Astrocyte of the spinal cord (primary cell): ENCODE measurements around the gene HMCN1.

ENCODE experiments used
- DNase-seq: peaks from one replicate; pipeline ENCODE4 v3.0.0; 2011; ENCODE audit warnings: low read depth, low spot score
- H3K4me3 ChIP-seq: 2 replicates; pipeline ENCODE4 v1.5.1; 2011; ENCODE audit warnings: low read depth, mild to moderate bottlenecking, low read length, moderate library complexity
- in situ Hi-C: cut with HindIII; loops from 2 replicates; pipeline ENCODE4 v1.10.0; 2017; ENCODE audit warnings: low sequenced_read_pairs
- TF ChIP-seq, protein P1 (sequence below): IDR thresholded peaks from 2 replicates; pipeline ENCODE4 v1.5.1; 2012; ENCODE audit warnings: low read depth, mild to moderate bottlenecking, low read length, inconsistent platforms

HMCN1 gene

DNA sequence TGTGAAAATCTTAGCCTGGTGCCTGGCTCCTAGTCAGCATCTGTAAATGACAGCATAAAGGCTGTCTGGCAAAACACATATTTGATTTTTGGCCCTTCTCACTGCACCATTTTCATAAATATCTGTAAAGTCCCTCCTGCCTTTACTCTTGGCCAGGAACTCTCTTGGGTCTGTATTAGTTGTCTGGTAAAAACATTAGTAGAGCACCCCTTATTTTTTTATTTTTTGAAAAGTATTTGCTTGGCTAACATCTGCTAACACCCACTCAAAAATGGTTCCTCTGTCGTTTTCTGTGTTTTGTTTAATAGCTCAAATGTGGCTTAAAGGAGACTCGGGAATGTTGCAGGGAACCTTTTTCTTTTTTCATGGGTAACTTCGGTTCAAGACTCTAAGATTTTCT lies 293.4 kb downstream of the HMCN1 start:
- in situ Hi-C loops: no loop called here
- no peak for DNase-seq
- TF ChIP-seq, protein P1, sequence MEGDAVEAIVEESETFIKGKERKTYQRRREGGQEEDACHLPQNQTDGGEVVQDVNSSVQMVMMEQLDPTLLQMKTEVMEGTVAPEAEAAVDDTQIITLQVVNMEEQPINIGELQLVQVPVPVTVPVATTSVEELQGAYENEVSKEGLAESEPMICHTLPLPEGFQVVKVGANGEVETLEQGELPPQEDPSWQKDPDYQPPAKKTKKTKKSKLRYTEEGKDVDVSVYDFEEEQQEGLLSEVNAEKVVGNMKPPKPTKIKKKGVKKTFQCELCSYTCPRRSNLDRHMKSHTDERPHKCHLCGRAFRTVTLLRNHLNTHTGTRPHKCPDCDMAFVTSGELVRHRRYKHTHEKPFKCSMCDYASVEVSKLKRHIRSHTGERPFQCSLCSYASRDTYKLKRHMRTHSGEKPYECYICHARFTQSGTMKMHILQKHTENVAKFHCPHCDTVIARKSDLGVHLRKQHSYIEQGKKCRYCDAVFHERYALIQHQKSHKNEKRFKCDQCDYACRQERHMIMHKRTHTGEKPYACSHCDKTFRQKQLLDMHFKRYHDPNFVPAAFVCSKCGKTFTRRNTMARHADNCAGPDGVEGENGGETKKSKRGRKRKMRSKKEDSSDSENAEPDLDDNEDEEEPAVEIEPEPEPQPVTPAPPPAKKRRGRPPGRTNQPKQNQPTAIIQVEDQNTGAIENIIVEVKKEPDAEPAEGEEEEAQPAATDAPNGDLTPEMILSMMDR: no peak
- no peak overlapping the region for H3K4me3 ChIP-seq

DNA sequence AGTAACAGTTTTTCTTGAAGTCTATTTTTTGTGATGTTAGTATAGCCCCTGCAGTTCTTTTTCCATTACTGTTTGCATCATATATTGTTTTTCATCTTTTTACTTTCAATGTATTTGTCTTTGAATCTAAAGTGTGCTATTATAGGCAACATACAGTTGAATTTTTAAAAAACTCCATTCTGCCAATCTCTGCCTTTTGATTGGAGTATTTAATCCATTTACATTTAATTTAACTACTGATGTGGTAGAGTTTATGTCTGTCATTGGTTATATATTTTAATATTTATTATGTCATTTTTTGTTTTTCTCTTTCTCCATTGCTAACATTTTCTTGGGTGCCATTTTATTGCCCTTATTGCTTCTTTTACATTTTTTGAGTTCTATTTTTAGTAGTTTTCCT lies 296.3 kb downstream of the HMCN1 start:
- TF ChIP-seq, protein P1: no peak
- DNase-seq: no peak
- H3K4me3 ChIP-seq: no peak overlapping the region
- in situ Hi-C loops: no loop called here

DNA sequence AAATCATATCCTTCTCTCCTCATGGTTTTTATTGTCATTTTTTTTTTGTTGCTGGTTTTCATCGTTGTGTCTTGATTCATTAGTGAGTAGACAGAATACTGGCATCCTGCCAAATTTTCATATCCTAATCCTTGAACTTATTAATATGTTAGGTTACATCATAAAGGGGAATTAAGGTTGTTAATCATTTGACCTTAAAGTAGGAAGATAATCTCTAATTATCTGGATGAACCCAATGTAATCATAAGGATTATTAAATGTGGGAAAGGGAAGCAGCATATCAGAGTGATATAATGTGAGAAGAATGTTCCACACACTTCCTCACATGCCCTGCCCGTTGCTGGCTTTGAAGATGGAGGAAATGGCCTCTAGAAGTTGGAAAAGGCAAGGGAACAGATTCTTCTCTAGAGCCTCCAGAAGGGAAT lies 299.7 kb downstream of the HMCN1 start:
- TF ChIP-seq, protein P1: no peak
- no peak overlapping the region for H3K4me3 ChIP-seq
- in situ Hi-C loops: no loop called here
- peak; percentile 18 for DNase-seq

DNA sequence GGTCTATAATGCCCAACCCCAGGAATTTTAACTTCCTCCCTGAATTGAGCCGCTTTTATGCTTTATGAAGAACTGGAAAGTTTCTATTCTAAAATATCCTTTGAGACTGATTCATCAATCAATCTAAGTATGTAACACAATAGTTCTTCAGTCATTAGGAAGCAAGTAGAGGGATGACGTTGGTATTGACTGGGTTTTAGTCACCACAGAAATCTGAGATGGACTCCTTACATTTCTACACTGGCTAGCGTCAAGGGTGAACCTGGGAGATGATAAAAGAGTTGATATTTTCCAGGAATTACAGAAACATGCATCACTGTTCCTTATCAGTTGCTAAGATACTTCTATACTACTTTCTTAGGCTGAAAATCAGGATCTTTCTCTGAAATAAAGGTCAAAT lies 308.0 kb downstream of the HMCN1 start:
- TF ChIP-seq, protein P1: no peak
- in situ Hi-C loops: no loop called here
- H3K4me3 ChIP-seq: no peak overlapping the region
- no peak for DNase-seq

DNA sequence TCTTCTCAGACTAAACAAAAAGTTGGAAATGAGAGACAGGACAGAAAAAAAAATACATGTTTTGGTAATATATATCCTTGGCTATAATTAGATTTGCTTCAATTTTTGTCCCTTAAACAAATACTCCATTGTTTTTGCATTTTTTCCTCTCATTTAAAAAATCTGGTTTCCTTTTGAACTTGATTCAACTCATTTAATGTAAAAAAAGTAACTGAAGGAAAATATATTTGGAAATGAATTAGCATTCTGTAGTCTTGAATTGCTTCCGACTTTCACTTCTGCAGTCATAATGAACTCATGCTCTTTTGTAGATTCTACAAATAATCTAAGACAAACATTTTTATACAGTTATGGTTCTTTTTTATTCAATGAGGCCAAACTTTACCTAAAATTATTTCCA lies 309.1 kb downstream of the HMCN1 start:
- H3K4me3 ChIP-seq: no peak overlapping the region
- in situ Hi-C loops: no loop called here
- DNase-seq: no peak
- TF ChIP-seq, protein P1: no peak

DNA sequence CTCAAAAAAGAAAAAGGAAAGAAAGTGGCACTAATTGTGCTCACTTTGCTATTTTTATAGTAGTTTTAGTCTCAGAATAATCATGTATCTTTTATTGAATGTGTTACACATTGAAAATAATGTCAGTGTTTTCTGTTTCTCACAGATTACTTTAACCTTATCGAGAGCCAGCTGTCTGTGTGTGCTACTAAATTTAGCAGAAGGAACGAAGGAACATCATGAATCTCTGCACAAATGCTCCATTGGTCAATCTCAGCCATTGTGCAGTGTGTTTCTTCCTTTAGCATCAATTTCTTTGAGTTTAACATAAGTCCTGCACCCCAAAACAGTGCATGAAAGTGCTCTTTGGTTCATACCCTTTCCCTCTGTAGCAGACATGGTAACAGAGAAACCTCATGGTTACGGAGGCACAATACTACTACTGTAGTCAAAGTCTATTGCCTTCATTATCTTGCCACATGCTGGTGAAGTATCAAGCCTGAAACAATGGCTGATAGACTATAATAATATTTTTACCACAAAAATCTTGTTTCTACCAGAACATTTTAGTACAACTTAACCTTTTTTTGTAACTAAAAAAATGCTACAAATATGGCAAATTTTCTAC lies 310.0 kb downstream of the HMCN1 start:
- no peak for DNase-seq
- TF ChIP-seq, protein P1: no peak
- in situ Hi-C loops: no loop called here
- no peak overlapping the region for H3K4me3 ChIP-seq
